Activated CD8-positive, alpha-beta T cell treated with anti-CD3 and anti-CD28 coated beads for 36 hours (primary cell): ENCODE data around the gene ASIP. TPM values are rescaled to one million over a fixed set of nuclear protein-coding genes. Genes with fewer than 3 reads are reported as not detected.
"Not testable (repeated sequence)": the region's sequence is repeated elsewhere in the genome, so short reads cannot be mapped to it uniquely, and the experiment has no call there.

Experiments used
- ATAC-seq: fragments of 200-7000 bp; cut with Tn5 transposase; one replicate; pipeline ENCODE4 v1.10.0; 2021; ENCODE audit warnings: mild to moderate bottlenecking, moderate library complexity
- CTCF ChIA-PET: fragments of 350-600 bp; sonication (Branson Sonifier 250); formaldehyde crosslinking; loops from one replicate; lab custom pipeline; 2021; ENCODE audit warnings: antibody characterized with exemption; lab: Charles Lee
- POLR2A ChIA-PET: fragments of 350-600 bp; sonication (Branson Sonifier 250); formaldehyde crosslinking; loops from one replicate; lab custom pipeline; 2021; ENCODE audit warnings: antibody characterized with exemption; lab: Charles Lee
- DNase-seq: peaks from one replicate; pipeline ENCODE4 v3.0.0-alpha.2; 2020
- H3K27ac Mint-ChIP-seq: one replicate; pipeline ENCODE4 v1.8.0; 2021; ENCODE audit warnings: mild to moderate bottlenecking, mixed read lengths
- H3K27me3 Mint-ChIP-seq: one replicate; pipeline ENCODE4 v1.8.0; 2021; ENCODE audit warnings: mixed read lengths
- H3K36me3 Mint-ChIP-seq: one replicate; pipeline ENCODE4 v1.8.0; 2021; ENCODE audit warnings: low read depth, mixed read lengths
- H3K4me1 Mint-ChIP-seq: one replicate; pipeline ENCODE4 v1.8.0; 2021; ENCODE audit warnings: low read depth, mixed read lengths
- H3K4me3 Mint-ChIP-seq: one replicate; pipeline ENCODE4 v1.8.0; 2021; ENCODE audit warnings: mild to moderate bottlenecking, moderate library complexity, mixed read lengths
- H3K9me3 Mint-ChIP-seq: one replicate; pipeline ENCODE4 v1.8.0; 2021; ENCODE audit warnings: mixed read lengths
- CTCF ChIP-seq: fragments of 200-600 bp; IDR thresholded peaks from one replicate; pipeline ENCODE4 v1.8.0; 2022; ENCODE audit warnings: antibody characterized with exemption, mild to moderate bottlenecking
- intact Hi-C: fragments of 100-400 bp; cut with micrococcal nuclease; formaldehyde crosslinking; loops from one replicate; pipeline ENCODE4 v1.10.0; 2022
- total RNA-seq, 2 experiments: library from RNA; stranded (reverse); gene quantifications; one replicate each; pipeline ENCODE4 v1.2.3, GENCODE V29; 2021

ASIP gene
- total RNA-seq, 2 experiments from 2014 or later = not detected

GRCh38 chr20:34232494-34233087 is 8.6 kb upstream of the ASIP start:
- CTCF ChIA-PET = interaction anchor here (1.4 kb wide), 1 partner anchor 23 kb away, joined by 3 read pairs; no protein-coding TSS in a partner anchor
- no peaks in the 10 kb centered on the region for H3K36me3 Mint-ChIP-seq
- no peak overlapping the region for H3K27ac Mint-ChIP-seq

GRCh38 chr20:34233687-34234086 is 7.5 kb upstream of the ASIP start:
- DNase-seq = no peak
- intact Hi-C loops = no loop called here
- no peaks in the 10 kb centered on the region for H3K27me3 Mint-ChIP-seq
- no peaks in the 10 kb centered on the region for H3K36me3 Mint-ChIP-seq
- H3K4me3 Mint-ChIP-seq = no peak overlapping the region
- ChIA-PET CTCF (interaction anchor here (1.4 kb wide), 2 partner anchors 22 to 79 kb away, joined by 3 to 4 read pairs; no protein-coding TSS in a partner anchor), POLR2A (interaction anchor here (1.4 kb wide), 1 partner anchor 14 kb away, joined by 5 read pairs; no protein-coding TSS in a partner anchor)
- H3K27ac Mint-ChIP-seq = no peak overlapping the region
- TF ChIP-seq CTCF = no peak
- H3K4me1 Mint-ChIP-seq = no peaks in the 10 kb centered on the region
- H3K9me3 Mint-ChIP-seq = peaks cover 11% of the 10 kb centered on the region
- ATAC-seq = no peak

More at GRCh38 chr20:34232494-34233087, 8.6 kb upstream of the ASIP start:
- ATAC-seq (no peak), DNase-seq (no peak)
- no peaks in the 10 kb centered on the region for H3K27me3 Mint-ChIP-seq
- intact Hi-C loops = no loop called here
- POLR2A ChIA-PET = interaction anchor here (1.4 kb wide), 1 partner anchor 15 kb away, joined by 5 read pairs; no protein-coding TSS in a partner anchor
- H3K4me1 Mint-ChIP-seq = no peaks in the 10 kb centered on the region
- no peak overlapping the region for H3K4me3 Mint-ChIP-seq
- TF ChIP-seq CTCF = no peak
- H3K9me3 Mint-ChIP-seq = peaks cover 4% of the 10 kb centered on the region

GRCh38 chr20:34235875-34236274 is 5.3 kb upstream of the ASIP start:
- TF ChIP-seq CTCF = no peak
- ChIA-PET CTCF (no interaction called here), POLR2A (no interaction called here)
- DNase-seq (no peak), ATAC-seq (no peak)
- Mint-ChIP-seq H3K27ac (no peak overlapping the region), H3K27me3 (no peaks in the 10 kb centered on the region), H3K9me3 (peaks cover 11% of the 10 kb centered on the region), H3K4me1 (peaks cover 2% of the 10 kb centered on the region), H3K36me3 (no peaks in the 10 kb centered on the region), H3K4me3 (no peak overlapping the region)
- intact Hi-C loops = no loop called here

GRCh38 chr20:34237942-34238341 is 3.3 kb upstream of the ASIP start:
- peaks cover 13% of the 10 kb centered on the region for H3K4me1 Mint-ChIP-seq
- CTCF ChIA-PET = no interaction called here
- H3K36me3 Mint-ChIP-seq = no peaks in the 10 kb centered on the region
- DNase-seq (no peak), ATAC-seq (no peak)
- H3K27me3 Mint-ChIP-seq = no peaks in the 10 kb centered on the region
- POLR2A ChIA-PET = no interaction called here
- intact Hi-C loops = no loop called here
- H3K4me3 Mint-ChIP-seq = no peak overlapping the region
- no peak for TF ChIP-seq CTCF
- no peak overlapping the region for H3K27ac Mint-ChIP-seq
- H3K9me3 Mint-ChIP-seq = peaks cover 11% of the 10 kb centered on the region

GRCh38 chr20:34240121-34240520 is 1.1 kb upstream of the ASIP start:
- Mint-ChIP-seq H3K27me3 (no peaks in the 10 kb centered on the region), H3K9me3 (peaks cover 11% of the 10 kb centered on the region), H3K4me3 (no peak overlapping the region), H3K4me1 (peaks cover 13% of the 10 kb centered on the region), H3K27ac (no peak overlapping the region), H3K36me3 (no peaks in the 10 kb centered on the region)
- no peak for ATAC-seq
- TF ChIP-seq CTCF = no peak
- CTCF ChIA-PET = no interaction called here
- POLR2A ChIA-PET = interaction anchor here (0.7 kb wide), 1 partner anchor 8 kb away, joined by 3 read pairs; no protein-coding TSS in a partner anchor
- DNase-seq = no peak
- intact Hi-C loops = no loop called here

- H3K27ac Mint-ChIP-seq, CTCF ChIA-PET, ATAC-seq, H3K27me3 Mint-ChIP-seq, H3K4me3 Mint-ChIP-seq, intact Hi-C loops, DNase-seq, H3K36me3 Mint-ChIP-seq: not testable (repeated sequence)
- peaks cover 13% of the 10 kb centered on the region for H3K4me1 Mint-ChIP-seq
- peaks cover 11% of the 10 kb centered on the region for H3K9me3 Mint-ChIP-seq
- POLR2A ChIA-PET = interaction anchor here (1.2 kb wide), 1 partner anchor 27 kb away, joined by 3 read pairs; no protein-coding TSS in a partner anchor
Measured at GRCh38 chr20:34242015-34242414, 792 bp downstream of the ASIP start.
